ENCODE measurements around the gene LGR6. TPM values are rescaled to one million over a fixed set of nuclear protein-coding genes. Genes with fewer than 3 reads are reported as not detected.
"Not testable (repeated sequence)": the region's sequence is repeated elsewhere in the genome, so short reads cannot be mapped to it uniquely, and the experiment has no call there.

LGR6 gene
- total RNA-seq, 2 experiments from 2014 or later = 0.08 TPM; not detected in 1

GRCh38 chr1:202168861-202169260 is 24.7 kb upstream of the LGR6 start:
- H3K9me3 Mint-ChIP-seq = no peaks in the 10 kb centered on the region
- POLR2A ChIA-PET = interaction anchor here (1.3 kb wide), 1 partner anchor 9 kb away, joined by 4 read pairs; the partner anchor contains the start of gene PTPN7
- DNase-seq = no peak

GRCh38 chr1:202170726-202171125 is 22.9 kb upstream of the LGR6 start:
- H3K4me1 Mint-ChIP-seq = peaks cover 23% of the 10 kb centered on the region
- H3K4me3 Mint-ChIP-seq = no peak overlapping the region
- ChIA-PET POLR2A (interaction anchor here (1.2 to 1.5 kb wide), 2 partner anchors 10 to 21 kb away, joined by 3 to 4 read pairs; no protein-coding TSS in a partner anchor), CTCF (interaction anchor here (1.6 to 1.9 kb wide), 2 partner anchors 11 to 16 kb away, joined by 8 to 11 read pairs; partner anchors contain the start of gene PTPN7)
- no peaks in the 10 kb centered on the region for H3K27me3 Mint-ChIP-seq
- no peaks in the 10 kb centered on the region for H3K36me3 Mint-ChIP-seq (ENCODE audit: low read depth)
- no peak for DNase-seq
- H3K27ac Mint-ChIP-seq = no peak overlapping the region
- H3K9me3 Mint-ChIP-seq = no peaks in the 10 kb centered on the region

More at GRCh38 chr1:202168861-202169260, 24.7 kb upstream of the LGR6 start:
- peaks cover 42% of the 10 kb centered on the region for H3K4me1 Mint-ChIP-seq
- no peaks in the 10 kb centered on the region for H3K27me3 Mint-ChIP-seq
- no peak overlapping the region for H3K4me3 Mint-ChIP-seq
- CTCF ChIA-PET = no interaction called here
- no peak overlapping the region for H3K27ac Mint-ChIP-seq
- no peaks in the 10 kb centered on the region for H3K36me3 Mint-ChIP-seq (ENCODE audit: low read depth)

DNA sequence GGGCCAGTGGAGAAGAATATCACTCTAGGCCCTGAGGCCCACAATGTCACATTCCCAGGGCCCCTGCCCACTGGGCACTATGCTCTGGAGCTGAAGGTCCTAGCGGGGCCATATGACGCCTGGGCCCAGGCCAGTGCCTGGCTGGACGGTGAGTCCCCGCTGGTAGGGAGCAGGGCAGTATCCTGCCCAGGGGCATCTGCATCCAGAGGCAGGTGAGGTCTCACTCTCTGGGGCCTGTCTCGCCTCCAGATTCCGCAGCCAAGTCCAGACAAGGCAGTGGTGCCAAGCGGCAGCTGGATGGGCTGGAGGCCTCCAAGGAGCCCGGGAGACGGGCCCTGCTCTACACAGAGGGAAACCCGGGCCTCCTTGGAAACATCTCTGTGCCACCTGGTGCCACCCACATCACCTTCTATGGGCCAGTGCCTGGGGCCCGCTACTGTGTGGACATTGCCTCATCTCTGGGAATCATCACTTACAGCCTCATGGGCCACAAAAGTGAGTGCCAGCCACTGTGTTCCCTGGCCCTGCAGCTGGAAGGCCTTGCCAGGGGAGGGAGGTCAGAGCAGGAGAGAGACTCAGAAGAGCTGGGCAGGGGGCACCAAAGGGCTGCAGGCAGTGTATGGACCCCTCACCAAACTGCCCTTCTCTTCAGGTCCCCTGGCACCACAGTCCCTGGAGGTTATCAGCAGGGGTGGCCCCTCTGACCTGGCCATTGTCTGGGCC is 22.1 kb upstream of the LGR6 start:
- ChIA-PET POLR2A (interaction anchor here (1.2 to 1.5 kb wide), 2 partner anchors 9 to 21 kb away, joined by 3 to 4 read pairs; no protein-coding TSS in a partner anchor), CTCF (interaction anchor here (1.1 to 1.9 kb wide), 2 partner anchors 11 to 17 kb away, joined by 4 to 11 read pairs; partner anchors contain the start of gene PTPN7)
- Mint-ChIP-seq H3K27ac (no peak overlapping the region), H3K36me3 (ENCODE audit: low read depth) (no peaks in the 10 kb centered on the region), H3K27me3 (no peaks in the 10 kb centered on the region), H3K4me3 (no peak overlapping the region), H3K9me3 (no peaks in the 10 kb centered on the region), H3K4me1 (peaks cover 16% of the 10 kb centered on the region)
- no peak for DNase-seq

GRCh38 chr1:202172015-202172355 is 21.6 kb upstream of the LGR6 start:
- CTCF ChIA-PET = interaction anchor here (1.1 kb wide), 1 partner anchor 12 kb away, joined by 4 read pairs; the partner anchor contains the start of gene PTPN7
- POLR2A ChIA-PET = no interaction called here
- Mint-ChIP-seq H3K4me3 (no peak overlapping the region), H3K36me3 (ENCODE audit: low read depth) (no peaks in the 10 kb centered on the region), H3K27me3 (no peaks in the 10 kb centered on the region), H3K9me3 (no peaks in the 10 kb centered on the region), H3K27ac (no peak overlapping the region), H3K4me1 (peaks cover 11% of the 10 kb centered on the region)
- DNase-seq = no peak

GRCh38 chr1:202173993-202174392 is 19.6 kb upstream of the LGR6 start:
- H3K4me3 Mint-ChIP-seq = no peak overlapping the region
- ChIA-PET POLR2A (interaction anchor here (1.0 to 2.5 kb wide), 4 partner anchors 9 to 28 kb away, joined by 3 to 14 read pairs (median 6); partner anchors contain the start of gene PTPN7), CTCF (interaction anchor here (1.0 to 2.4 kb wide), 4 partner anchors 11 to 142 kb away, joined by 3 to 9 read pairs (median 4); no protein-coding TSS in a partner anchor)
- no peak overlapping the region for H3K27ac Mint-ChIP-seq
- H3K4me1 Mint-ChIP-seq = peaks cover 8% of the 10 kb centered on the region
- no peaks in the 10 kb centered on the region for H3K9me3 Mint-ChIP-seq
- H3K36me3 Mint-ChIP-seq (ENCODE audit: low read depth) = no peaks in the 10 kb centered on the region
- no peak for DNase-seq
- H3K27me3 Mint-ChIP-seq = no peaks in the 10 kb centered on the region

DNA sequence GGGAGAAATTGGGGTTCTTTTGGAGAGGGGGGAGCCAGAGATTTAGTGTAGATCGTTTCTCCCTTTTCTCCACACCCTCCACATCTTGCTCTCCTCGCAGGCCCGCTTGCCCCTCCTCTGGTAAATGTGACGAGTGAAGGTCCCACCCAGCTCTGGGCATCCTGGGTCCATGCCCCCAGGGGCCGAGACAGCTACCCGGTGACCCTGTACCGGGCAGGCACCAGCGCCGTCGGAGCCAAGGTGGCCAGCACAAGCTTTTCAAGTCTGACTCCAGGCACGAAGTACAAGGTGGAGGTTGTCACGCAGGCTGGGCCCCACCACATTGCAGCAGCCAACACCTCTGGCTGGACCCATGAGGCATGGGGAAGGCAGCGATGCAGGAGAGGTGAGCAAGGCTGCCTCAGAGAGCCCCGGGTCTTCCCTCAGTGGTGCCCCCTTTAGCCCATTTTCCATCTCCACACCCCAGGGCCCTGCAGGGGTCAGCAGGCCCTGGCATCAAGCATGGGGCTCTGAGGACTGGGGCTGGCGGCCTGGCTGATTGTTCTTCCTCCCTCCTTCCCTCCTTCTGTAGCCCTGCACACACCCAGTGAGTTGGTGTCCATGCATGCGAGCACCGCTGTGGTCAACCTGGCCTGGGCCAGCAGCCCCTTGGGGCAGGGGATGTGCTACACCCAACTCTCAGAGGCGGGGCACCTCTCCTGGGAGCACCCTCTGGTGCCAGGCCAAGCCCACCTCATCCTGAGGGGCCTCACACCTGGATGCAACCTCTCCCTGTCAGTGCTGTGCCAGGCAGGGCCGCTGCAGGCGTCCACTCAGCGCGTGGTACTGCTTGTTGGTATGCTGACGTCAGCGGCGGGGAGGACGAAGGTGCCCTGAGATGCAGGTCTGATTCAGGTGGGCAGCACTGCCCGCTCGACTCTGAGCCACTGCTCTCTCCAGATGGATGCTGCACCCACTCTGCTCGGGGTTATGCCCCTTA is 16.4 kb upstream of the LGR6 start:
- Mint-ChIP-seq H3K4me3 (no peak overlapping the region), H3K27ac (no peak overlapping the region), H3K4me1 (no peaks in the 10 kb centered on the region), H3K36me3 (ENCODE audit: low read depth) (no peaks in the 10 kb centered on the region), H3K27me3 (no peaks in the 10 kb centered on the region), H3K9me3 (no peaks in the 10 kb centered on the region)
- DNase-seq = no peak
- ChIA-PET POLR2A (no interaction called here), CTCF (interaction anchor here (1.6 kb wide), 1 partner anchor 22 kb away, joined by 8 read pairs; no protein-coding TSS in a partner anchor)

DNA sequence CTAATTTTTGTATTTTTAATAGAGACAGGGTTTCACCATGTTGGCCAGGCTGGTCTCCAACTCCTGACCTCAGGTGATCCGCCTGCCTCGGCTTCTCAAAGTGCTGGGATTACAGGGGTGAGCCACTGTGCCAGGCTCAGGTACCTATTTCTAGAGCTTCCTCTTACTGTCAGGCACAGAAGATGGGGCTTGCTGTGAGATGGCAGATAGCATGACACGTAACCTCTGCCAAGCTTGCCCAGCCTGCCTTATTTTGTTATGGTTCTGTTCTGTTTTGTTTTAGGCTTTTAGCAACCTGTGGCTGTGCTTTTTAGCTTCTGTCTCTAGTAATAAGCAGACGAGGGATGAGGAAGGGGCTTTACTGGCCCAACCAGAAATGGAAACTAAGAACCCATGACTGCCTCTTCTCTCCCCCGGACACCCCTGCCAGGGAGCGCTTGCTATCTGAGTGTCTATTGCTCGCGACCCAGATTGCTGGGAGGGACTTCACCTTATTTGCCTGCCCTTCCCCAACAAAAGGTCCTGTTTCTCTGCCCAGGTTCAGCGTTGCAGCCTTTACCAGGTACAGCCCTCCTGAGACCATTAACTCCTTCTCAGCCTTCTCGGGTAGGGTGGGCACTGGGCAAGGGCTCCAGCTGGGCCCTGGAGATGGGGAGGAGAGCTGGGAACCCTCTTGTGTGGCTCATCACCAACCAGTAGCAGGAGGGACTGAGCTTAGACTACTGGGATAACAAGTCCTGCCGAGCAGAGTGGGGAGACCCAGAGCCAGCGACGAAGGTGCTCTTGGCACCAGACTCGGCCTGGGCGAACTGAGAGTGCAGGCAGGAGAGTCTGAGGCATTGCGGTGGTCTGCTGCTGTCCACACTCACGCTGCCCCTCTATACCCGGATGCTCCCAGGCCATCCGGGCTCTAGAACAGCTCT is 13.5 kb upstream of the LGR6 start:
- Mint-ChIP-seq H3K36me3 (ENCODE audit: low read depth) (no peaks in the 10 kb centered on the region), H3K4me3 (no peak overlapping the region), H3K27me3 (peaks cover 6% of the 10 kb centered on the region), H3K9me3 (no peaks in the 10 kb centered on the region), H3K4me1 (peaks cover 3% of the 10 kb centered on the region), H3K27ac (no peak overlapping the region)
- POLR2A ChIA-PET = interaction anchor here (0.9 to 1.7 kb wide), 6 partner anchors 9 to 24 kb away, joined by 3 to 6 read pairs (median 4); partner anchors contain the start of gene PTPN7
- CTCF ChIA-PET = interaction anchor here (1.0 to 3.2 kb wide), 4 partner anchors 9 to 25 kb away, joined by 4 to 13 read pairs (median 12); partner anchors contain the start of gene LGR6
- no peak for DNase-seq

- not testable (repeated sequence) for H3K36me3 Mint-ChIP-seq (ENCODE audit: low read depth); H3K27ac Mint-ChIP-seq; H3K4me3 Mint-ChIP-seq; H3K27me3 Mint-ChIP-seq; H3K9me3 Mint-ChIP-seq; DNase-seq; H3K4me1 Mint-ChIP-seq
- POLR2A ChIA-PET = interaction anchor here (0.9 to 1.6 kb wide), 2 partner anchors 9 to 10 kb away, joined by 3 to 4 read pairs; no protein-coding TSS in a partner anchor
- CTCF ChIA-PET = interaction anchor here (2.8 to 3.2 kb wide), 3 partner anchors 9 to 26 kb away, joined by 11 to 13 read pairs (median 12); partner anchors contain the start of gene LGR6
Observed at GRCh38 chr1:202180751-202181139, 12.9 kb upstream of the LGR6 start.

DNA sequence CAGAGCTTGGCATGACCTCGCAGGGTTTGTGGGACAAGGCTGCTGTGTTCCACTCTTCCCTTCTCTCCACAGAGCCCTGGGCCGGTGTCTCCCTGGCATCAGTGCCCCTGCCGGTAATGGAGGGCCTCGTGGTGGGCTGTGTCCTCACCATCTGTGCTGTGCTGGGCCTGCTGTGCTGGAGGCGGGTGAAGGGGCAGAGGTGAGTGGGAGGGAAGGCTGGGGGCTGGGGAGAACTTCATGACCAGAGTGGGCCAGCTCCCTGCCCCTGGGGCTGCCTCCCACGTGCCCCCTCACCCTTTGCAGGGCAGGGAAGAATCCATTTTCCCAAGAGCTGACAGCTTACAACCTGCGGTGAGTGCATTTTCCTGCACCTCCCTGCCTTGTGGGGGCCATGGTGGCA is 12.0 kb upstream of the LGR6 start:
- Mint-ChIP-seq H3K27me3 (peaks cover 6% of the 10 kb centered on the region), H3K27ac (no peak overlapping the region), H3K4me3 (no peak overlapping the region), H3K36me3 (ENCODE audit: low read depth) (no peaks in the 10 kb centered on the region), H3K9me3 (no peaks in the 10 kb centered on the region), H3K4me1 (peaks cover 3% of the 10 kb centered on the region)
- CTCF ChIA-PET = interaction anchor here (2.8 to 3.2 kb wide), 3 partner anchors 8 to 27 kb away, joined by 11 to 13 read pairs (median 12); partner anchors contain the start of gene LGR6
- DNase-seq = no peak
- POLR2A ChIA-PET = no interaction called here

DNA sequence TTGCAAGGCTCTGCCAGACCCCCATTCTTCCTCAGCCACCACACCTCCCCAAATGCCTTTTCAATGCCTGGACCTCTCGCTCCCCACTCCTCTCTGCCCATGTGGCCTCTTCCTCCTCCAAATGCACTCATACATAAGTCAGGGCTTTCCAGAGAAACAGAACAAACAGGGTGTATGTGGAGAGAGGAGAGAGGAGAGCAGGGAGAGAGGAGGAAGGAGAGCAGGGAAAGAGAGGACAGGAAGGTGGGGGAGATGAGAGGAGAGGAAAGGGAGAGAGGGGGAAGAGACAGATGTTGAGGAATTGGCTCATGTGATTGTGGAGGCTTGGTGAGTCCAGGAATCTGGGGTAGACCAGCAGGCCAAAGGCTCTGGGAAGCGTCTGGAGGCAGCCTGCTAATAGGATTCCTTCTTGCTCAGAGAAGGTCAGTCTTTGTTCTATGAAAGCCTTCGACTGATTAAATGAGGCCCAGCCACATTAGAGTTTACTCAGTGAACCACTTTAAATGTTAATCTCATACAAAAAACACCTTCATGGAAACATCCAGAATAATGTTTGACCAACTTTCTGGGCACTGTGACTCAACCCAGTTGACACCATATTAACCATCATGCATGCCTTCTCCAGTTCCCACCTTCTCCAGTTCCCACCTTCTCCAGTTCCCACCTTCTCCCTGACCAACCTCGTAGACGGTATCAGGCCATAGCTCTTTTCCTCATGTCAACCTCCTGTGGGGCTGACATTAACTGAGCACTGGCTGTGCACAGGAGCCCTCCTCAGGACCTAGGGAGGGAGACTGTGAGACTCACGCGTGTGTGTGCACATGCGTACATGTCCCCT is 11.3 kb upstream of the LGR6 start:
- ChIA-PET POLR2A (interaction anchor here (2.0 kb wide), 1 partner anchor 22 kb away, joined by 7 read pairs; the partner anchor contains the start of gene PTPN7), CTCF (interaction anchor here (0.5 to 3.7 kb wide), 5 partner anchors 11 to 189 kb away, joined by 3 to 20 read pairs (median 5); partner anchors contain the start of genes LGR6 and PTPN7)
- Mint-ChIP-seq H3K4me1 (peaks cover 3% of the 10 kb centered on the region), H3K9me3 (no peaks in the 10 kb centered on the region), H3K27ac (no peak overlapping the region), H3K36me3 (ENCODE audit: low read depth) (no peaks in the 10 kb centered on the region), H3K27me3 (peaks cover 6% of the 10 kb centered on the region), H3K4me3 (no peak overlapping the region)
- no peak for DNase-seq

All from activated CD4-positive, alpha-beta memory T cell treated with anti-CD3 and anti-CD28 coated beads, Interleukin-2, amount 10 ng/mL, durations not matched to agents 7 days and 5 days (primary cell).